Right ventricle myocardium inferior (tissue), 1 donor: ENCODE results near the gene GTF2IRD1. TPM values are rescaled to one million over a fixed set of nuclear protein-coding genes. Genes with fewer than 3 reads are reported as not detected.
"Not testable (repeated sequence)": the region's sequence is repeated elsewhere in the genome, so short reads cannot be mapped to it uniquely, and the experiment has no call there.

ENCODE experiments used
- ATAC-seq: fragments of 200-7000 bp; cut with Tn5 transposase; one replicate; pipeline ENCODE4 v1.9.1; 2020; ENCODE audit warnings: mild to moderate bottlenecking, moderate library complexity
- DNase-seq: peaks from one replicate; pipeline ENCODE4 v3.0.0; 2021; ENCODE audit errors: missing footprints
- intact Hi-C: fragments of 100-400 bp; cut with DNase I; formaldehyde crosslinking; loops from one replicate; pipeline ENCODE4 v1.11.0; 2022
- total RNA-seq: library from RNA; stranded (reverse); fragmentation: NEBNext Ultra II Directional; extraction: Animal tissue kit (Norgen Biotek cat#: 25700); gene quantifications from one replicate; pipeline ENCODE4 v1.2.1, GENCODE V29; 2021
- donor health status: DM: no; HTN: yes; CAD: no; lungs with severe emphysema.

GTF2IRD1 gene
- total RNA-seq, 1 donor from 2014 or later: 19.1 TPM

DNA sequence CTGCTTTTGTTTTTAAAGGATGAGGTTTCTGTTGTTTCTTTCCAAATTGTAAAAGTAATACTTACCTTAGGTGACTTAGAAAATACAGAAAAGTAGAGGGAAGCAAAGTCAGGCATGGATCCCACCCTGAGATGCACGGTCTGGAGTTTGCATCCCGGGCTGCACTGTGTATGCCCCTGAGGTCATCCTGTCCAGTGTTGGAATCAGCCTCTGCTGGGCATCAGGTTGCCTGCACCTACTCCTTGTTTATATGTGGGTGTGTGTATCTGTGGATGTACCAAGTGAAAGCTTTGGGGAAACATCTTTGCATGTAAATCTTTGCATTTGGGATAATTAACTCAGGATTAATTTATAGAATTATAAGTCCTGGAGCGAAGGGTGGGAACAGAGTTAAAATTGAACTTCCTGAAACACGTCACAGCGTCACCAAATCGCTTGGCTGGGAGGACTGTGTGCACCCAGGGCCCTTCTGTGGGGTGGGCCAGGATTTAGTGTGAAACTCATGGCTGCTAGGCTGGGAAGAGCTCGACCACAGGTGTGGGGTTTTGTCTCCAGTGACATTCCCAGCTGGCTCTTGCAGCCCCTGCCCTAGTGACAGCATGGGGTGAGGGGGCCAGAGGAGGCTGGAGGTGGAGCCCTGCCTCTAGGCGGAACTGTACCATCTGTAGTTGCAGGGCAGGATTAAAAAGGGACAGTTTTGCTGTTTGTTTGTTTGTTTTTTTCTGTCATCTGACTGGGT lies 27.9 kb downstream of the GTF2IRD1 start:
- ATAC-seq: no peak
- intact Hi-C loops: loop anchor here (2.0 kb wide), 2 partner anchors 17 to 53 kb away; no protein-coding TSS in a partner anchor
- no peak for DNase-seq

- ATAC-seq (no peak), DNase-seq (no peak)
- intact Hi-C loops: loop anchor here (2.0 kb wide), 2 partner anchors 17 to 53 kb away; no protein-coding TSS in a partner anchor
Measured at GRCh38 chr7:74482197-74482467, 28.4 kb downstream of the GTF2IRD1 start.

- ATAC-seq: no peak
- intact Hi-C loops: loop anchor here (2.0 kb wide), 2 partner anchors 16 to 52 kb away; no protein-coding TSS in a partner anchor
- no peak for DNase-seq
Measured at GRCh38 chr7:74482629-74483401, 29.1 kb downstream of the GTF2IRD1 start.

DNA sequence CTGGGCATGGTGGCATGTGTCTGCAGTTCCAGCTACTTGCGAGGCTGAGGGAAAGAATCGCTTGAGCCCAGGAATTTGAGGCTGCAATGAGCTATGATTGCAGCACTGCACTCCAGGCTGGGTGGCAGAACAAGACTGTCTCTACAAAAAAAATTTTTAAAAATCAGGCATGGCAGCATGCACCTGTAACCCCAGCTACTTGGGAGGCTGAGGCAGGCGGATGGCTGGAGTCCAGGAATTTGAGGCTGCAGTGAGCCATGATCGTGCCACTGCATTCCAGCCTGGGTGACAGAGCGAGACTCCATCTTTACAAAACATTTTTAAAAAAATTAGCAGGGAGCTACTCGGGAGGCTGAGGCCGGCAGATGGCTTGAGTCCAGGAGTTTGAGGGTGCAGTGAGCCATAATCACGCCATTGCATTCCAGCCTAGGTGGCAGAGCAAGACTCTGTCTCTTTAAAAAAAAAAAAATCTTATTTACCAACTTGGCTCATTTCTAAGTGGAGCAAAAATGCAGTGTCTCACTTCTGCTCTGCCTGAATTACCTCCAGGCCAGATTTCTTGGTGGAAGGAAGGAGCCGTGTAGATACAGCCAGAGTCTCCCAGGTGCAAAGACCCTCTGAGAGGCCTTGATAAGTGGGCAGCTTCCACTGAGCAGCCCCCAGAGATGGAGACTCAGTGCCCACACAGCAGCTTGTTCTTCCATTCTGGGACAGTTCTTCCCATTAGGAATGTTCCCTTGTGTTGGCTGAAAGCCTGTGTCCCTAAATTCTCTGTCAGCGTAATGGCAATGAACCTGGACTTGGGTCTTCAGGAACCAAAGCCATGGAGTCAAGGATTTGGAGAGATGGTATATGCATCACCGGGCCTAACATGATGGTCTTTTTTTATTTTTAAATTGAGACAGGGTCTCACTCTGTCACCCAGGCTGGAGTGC lies 30.0 kb downstream of the GTF2IRD1 start:
- intact Hi-C loops: loop anchor here (2.0 kb wide), 2 partner anchors 15 to 51 kb away; no protein-coding TSS in a partner anchor
- no peak for DNase-seq
- no peak for ATAC-seq

GRCh38 chr7:74485611-74486010 lies 31.9 kb downstream of the GTF2IRD1 start:
- no peak for ATAC-seq
- intact Hi-C loops: no loop called here
- DNase-seq: no peak

DNA sequence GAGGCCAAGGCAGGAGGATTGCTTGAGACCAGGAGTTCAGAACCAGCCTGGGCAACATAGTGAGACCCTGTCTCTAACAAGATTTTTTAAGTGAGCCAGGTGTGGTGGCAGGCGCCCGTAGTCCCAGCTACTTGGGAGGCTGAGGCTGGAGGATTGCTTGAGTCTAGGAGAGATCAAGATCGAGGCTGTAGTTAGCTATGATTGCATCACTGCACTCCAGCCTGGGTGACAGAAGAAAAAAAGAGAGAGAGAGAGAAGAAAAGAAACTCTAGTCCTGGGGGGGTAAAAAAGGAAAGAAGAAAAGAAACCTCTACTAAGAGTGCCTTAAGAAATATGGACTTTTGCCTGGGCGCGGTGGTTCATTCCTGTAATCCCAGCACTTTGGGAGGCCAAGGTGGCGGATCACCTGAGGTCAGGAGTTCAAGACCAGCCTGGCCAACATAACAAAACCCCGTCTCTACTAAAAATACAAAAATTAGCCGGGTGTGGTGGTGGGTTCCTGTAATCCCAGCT lies 34.9 kb downstream of the GTF2IRD1 start:
- ATAC-seq, DNase-seq, intact Hi-C loops: not testable (repeated sequence)

- DNase-seq (no peak), ATAC-seq (no peak)
Measured at GRCh38 chr7:74489997-74490945, 36.6 kb downstream of the GTF2IRD1 start.

GRCh38 chr7:74491490-74491889 lies 37.8 kb downstream of the GTF2IRD1 start:
- DNase-seq, intact Hi-C loops, ATAC-seq: not testable (repeated sequence)

More at GRCh38 chr7:74489997-74490945, 36.6 kb downstream of the GTF2IRD1 start:
- intact Hi-C loops: no loop called here

GRCh38 chr7:74493295-74493694 lies 39.6 kb downstream of the GTF2IRD1 start:
- intact Hi-C loops: no loop called here
- ATAC-seq (no peak), DNase-seq (no peak)

GRCh38 chr7:74494076-74494548 lies 40.4 kb downstream of the GTF2IRD1 start:
- no peak for ATAC-seq
- intact Hi-C loops: no loop called here
- no peak for DNase-seq

DNA sequence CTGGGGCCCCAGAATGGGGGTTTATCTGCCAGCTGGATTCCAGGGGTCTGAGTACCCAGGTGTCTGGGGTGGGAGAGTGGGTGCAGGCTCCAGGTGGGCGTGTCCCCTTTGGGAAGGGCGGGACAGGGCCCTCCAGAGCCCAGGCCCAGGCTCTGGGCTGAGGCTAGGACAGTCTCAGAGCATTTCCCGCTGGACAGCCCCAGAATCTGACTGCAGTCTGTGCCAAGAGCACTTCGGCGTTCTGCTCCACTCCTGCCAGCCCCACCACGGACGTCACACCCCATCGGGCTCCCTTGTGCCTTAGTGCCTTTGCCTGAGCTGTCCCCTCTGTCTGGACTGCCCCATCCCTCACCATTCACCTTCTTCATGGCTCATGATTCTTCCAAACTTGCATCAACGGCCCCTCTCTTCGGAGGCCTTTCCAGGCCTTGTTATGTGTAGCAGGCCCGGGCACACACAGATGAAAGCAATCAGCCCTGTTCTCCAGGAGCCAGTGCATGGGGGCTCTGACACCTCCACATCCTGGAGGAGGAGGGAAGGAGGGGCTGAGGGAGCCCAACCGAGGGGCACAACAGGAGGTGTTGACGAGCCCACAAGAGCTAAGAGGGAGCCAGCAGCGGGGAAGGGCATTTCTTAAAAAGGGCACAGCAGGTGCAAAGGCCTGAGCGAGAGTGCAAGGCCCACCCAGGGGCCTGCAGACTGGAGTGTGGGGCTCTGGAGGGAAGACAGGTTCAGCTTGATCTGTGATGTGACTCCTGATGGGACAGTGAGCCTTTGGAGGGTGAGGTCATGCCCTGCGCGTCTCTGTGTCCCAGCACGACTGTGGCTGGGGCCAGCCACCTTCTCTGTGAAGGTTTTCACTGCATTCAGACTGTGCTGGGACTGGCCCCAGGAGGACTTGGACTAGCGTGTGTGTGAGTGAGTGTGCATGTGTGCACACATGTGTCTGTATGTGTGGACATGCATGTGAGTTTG lies 41.7 kb downstream of the GTF2IRD1 start:
- peak; percentile 70 for ATAC-seq
- intact Hi-C loops: no loop called here
- no peak for DNase-seq

DNA sequence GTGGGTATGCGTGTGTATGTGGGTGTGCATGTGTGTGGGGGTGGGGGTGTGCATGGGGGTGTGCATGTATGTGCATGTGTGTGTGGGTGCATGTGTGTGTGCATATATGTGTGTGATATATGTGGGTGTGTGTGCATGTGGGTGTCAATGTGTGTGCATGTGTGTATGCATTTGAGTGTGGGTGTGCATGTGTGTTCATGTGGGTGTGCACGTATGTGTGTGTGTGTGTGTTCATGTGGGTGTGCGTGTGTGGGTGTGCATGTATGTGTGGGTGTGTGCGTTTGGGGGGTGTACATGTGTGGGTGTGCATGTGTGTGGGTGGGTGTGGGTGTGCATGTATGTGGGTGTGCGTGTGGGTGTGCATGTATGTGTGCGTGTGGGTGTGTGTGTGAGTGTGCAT lies 42.6 kb downstream of the GTF2IRD1 start:
- DNase-seq: no peak
- intact Hi-C loops: no loop called here
- ATAC-seq: no peak

GRCh38 chr7:74496773-74497172 lies 43.1 kb downstream of the GTF2IRD1 start:
- DNase-seq, ATAC-seq, intact Hi-C loops: not testable (repeated sequence)

- ATAC-seq (no peak), DNase-seq (no peak)
- intact Hi-C loops: loop anchor here (2.0 kb wide), 1 partner anchor 16 kb away; no protein-coding TSS in a partner anchor
Measured at GRCh38 chr7:74498354-74498753, 44.6 kb downstream of the GTF2IRD1 start.

DNA sequence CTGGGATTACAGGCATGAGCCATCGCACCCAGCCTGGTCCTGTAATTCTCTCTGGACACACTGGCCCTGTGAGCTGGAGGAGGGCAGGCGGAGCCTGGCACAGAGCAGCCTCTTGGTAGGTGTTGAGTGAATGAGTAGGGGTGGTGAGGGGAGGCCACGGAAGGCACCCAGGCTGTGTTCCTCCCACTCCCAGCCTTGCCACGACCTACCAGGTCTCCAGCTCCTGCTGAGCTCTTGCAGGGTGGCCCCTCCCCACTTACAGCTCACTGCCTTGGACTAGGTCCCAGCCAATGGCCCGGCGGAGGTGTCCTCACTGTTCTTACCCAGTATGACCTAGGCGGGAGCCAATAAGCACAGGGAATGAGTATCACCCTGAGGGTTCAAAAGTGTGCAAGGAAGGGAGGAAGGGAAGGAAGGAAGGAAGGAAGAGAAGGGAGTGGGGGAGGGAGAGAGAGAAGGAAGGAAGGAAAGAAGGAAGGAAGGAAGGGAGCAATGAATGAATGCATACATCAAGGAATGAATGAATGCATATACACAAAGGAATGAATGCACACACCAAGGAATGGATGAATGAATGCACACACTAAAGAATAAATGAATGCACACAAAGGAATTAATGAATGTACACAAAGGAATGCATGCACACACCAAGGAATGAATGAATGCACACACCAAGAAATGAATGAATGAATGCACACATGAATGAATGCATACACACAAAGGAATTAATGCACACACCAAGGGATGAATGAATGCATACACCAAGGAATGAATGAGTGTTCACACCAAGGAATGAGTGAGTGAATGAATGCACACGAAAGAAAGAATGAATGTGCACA lies 45.5 kb downstream of the GTF2IRD1 start:
- peak; percentile 74 for ATAC-seq
- intact Hi-C loops: loop anchor here (2.0 kb wide), 1 partner anchor 16 kb away; no protein-coding TSS in a partner anchor
- DNase-seq: peak; percentile 79
